Mucosa of rectum (tissue), 2 donors: ENCODE data around the gene ATG5.
"Not testable (repeated sequence)": the region's sequence is repeated elsewhere in the genome, so short reads cannot be mapped to it uniquely, and the experiment has no call there.

Experiments used
- H3K27ac ChIP-seq, 2 donors: one replicate each; pipeline ENCODE4 v1.7.0; 2013; ENCODE audit warnings: inconsistent platforms in 2 of 2, low read depth in 2 of 2, low read length in 2 of 2
- H3K27me3 ChIP-seq, 2 donors: one replicate each; pipeline ENCODE4 v1.7.0; 2013; ENCODE audit warnings: low read length in 2 of 2; ENCODE audit not compliant: control insufficient read depth in 2 of 2, insufficient read depth in 2 of 2
- H3K36me3 ChIP-seq, 2 donors: one replicate each; pipeline ENCODE4 v1.7.0; 2013; ENCODE audit warnings: low read length in 2 of 2; ENCODE audit not compliant: control insufficient read depth in 2 of 2, insufficient read depth in 2 of 2
- H3K4me1 ChIP-seq, 2 donors: one replicate each; pipeline ENCODE4 v1.7.0; 2013; ENCODE audit warnings: low read length in 2 of 2, mild to moderate bottlenecking in 1 of 2; ENCODE audit not compliant: control insufficient read depth in 2 of 2, insufficient read depth in 2 of 2
- H3K4me3 ChIP-seq, 2 donors: one replicate each; pipeline ENCODE4 v1.7.0; 2013; ENCODE audit warnings: low read length in 2 of 2
- H3K9ac ChIP-seq, 2 donors: one replicate each; pipeline ENCODE4 v1.7.0; 2013; ENCODE audit warnings: low read length in 2 of 2, low read depth in 1 of 2, mild to moderate bottlenecking in 1 of 2
- H3K9me3 ChIP-seq, 2 donors: one replicate each; pipeline ENCODE4 v1.7.0; 2013; ENCODE audit warnings: low read length in 2 of 2; ENCODE audit not compliant: control insufficient read depth in 2 of 2
- donor health status: healthy.
- donor health status: Normal muscosa, but diverticular disease.

The ATG5 gene

DNA sequence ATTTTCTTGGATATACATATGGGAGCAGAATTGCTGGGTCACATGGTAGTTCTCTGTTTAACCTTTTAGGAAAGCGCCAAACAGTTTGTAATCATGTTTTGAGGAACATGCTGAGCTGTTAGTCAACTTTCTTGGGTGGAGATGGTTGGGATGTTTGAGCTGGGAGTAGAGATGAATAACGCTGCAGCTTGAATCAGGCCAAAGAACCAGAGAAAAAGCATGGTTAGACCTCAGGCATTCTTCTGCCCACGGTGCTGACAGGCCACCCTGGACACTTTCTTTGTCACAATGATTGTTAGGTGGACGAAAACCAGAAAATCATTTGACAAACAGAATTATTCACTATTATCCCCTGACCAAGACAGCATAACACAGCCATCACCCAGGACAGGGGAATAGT, 172.6 kb downstream of the ATG5 start:
- no peak overlapping the region for H3K27ac ChIP-seq
- H3K4me3 ChIP-seq: no peak overlapping the region
- H3K9me3 ChIP-seq: no peaks in the 10 kb centered on the region
- no peak overlapping the region for H3K9ac ChIP-seq
- no peaks in the 10 kb centered on the region for H3K4me1 ChIP-seq
- H3K27me3 ChIP-seq: no peaks in the 10 kb centered on the region
- no peaks in the 10 kb centered on the region for H3K36me3 ChIP-seq

DNA sequence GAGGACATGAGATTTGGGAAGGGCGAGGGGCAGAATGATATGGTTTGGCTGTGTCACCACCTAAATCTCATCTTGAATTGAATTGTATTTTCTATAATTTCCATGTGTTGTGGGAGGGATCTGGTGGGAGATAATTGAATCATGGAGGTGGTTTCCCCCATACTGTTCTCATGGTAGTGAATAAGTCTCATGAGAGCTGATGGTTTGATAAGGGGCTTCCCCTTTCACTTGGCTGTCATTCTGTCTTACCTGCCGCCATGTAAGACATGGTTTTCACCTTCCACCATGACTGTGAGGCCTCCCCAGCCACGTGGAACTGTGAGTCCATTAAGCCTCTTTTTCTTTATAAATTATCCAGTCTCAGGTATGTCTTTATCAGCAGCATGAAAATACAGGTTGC, 173.1 kb downstream of the ATG5 start:
- not testable (repeated sequence) for H3K27me3 ChIP-seq

DNA sequence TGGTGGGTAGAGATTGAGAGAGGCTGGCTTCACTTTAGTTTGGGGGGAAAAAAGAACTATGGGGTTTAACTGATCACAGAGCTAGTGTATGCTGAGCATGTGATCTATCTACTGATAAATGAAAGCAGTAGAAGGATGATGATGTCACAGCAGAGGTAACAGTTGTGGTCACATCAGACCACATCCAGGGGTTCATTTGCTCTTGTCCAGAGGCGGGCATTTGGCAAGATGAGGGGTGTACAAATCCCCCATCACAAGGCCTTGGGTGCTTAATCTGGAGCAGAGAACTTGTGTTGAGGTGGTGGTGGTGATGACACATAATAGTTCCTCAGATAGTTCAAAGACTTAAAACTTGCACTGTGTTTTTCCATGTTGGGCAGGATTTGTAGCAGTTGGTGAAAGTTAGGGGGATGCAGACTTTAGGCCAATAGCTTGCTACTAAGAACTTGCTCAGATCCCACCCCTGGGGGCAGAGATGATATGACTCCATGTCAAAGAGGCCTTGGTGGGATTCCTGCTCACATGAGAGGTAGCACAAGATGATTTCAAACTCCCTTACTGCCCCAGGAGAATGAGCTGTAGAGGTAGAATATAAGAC, 176.0 kb downstream of the ATG5 start:
- no peaks in the 10 kb centered on the region for H3K9me3 ChIP-seq
- H3K4me3 ChIP-seq: no peak overlapping the region
- H3K36me3 ChIP-seq: no peaks in the 10 kb centered on the region
- H3K9ac ChIP-seq: no peak overlapping the region
- H3K27me3 ChIP-seq: no peaks in the 10 kb centered on the region
- H3K27ac ChIP-seq: no peak overlapping the region
- no peaks in the 10 kb centered on the region for H3K4me1 ChIP-seq

More for the DNA sequence above, 173.1 kb downstream of the ATG5 start:
- H3K9me3 ChIP-seq, H3K4me3 ChIP-seq, H3K4me1 ChIP-seq, H3K27ac ChIP-seq, H3K36me3 ChIP-seq, H3K9ac ChIP-seq: not testable (repeated sequence)

DNA sequence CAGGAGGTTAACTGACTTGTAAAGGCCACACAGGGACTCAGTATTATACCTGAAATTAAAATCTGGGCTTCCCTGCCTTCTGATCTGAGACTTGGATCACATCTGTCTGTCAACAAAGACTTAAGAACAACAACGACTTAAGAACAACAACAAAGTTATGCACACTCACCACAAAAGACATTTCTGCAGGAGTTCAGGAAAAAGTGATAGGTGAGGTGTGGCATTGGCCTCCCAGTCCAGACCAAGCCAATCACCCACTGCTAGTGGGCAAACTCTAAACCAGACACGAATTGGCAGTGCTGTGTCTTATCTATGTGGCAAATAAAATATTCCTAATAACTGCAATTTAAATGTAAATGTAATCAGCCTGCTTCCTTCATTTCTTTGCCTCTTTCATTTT, 178.1 kb downstream of the ATG5 start:
- no peak overlapping the region for H3K4me3 ChIP-seq
- H3K36me3 ChIP-seq: no peaks in the 10 kb centered on the region
- no peaks in the 10 kb centered on the region for H3K9me3 ChIP-seq
- H3K27me3 ChIP-seq: no peaks in the 10 kb centered on the region
- H3K9ac ChIP-seq: no peak overlapping the region
- H3K27ac ChIP-seq: no peak overlapping the region
- no peaks in the 10 kb centered on the region for H3K4me1 ChIP-seq

DNA sequence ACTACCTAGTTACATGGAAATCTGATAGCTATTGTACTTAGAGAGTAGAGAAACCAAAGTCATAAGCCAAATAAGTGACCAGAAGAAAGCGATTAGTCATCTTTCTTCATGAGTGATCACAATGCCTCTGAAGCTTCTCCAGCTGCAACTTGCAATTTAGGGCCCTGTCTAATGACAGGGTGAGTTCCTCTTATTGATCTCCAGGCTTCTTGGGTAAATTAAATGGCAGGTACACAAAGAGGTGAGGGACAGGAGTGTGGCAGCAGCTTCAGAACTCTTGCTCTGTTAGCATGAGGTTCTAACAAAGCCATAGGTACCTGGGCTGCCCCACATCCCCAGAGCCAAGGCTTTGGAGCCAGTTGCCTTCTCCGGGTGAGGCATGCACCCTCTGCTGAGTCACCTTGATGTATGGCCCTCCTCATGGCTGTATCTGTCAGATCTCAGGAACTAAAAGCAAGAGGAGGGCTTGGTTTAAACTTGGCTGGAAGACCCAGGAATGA, 178.7 kb downstream of the ATG5 start:
- Histone ChIP-seq H3K9ac (no peak overlapping the region), H3K27ac (no peak overlapping the region), H3K4me3 (no peak overlapping the region), H3K36me3 (no peaks in the 10 kb centered on the region), H3K27me3 (no peaks in the 10 kb centered on the region), H3K9me3 (no peaks in the 10 kb centered on the region), H3K4me1 (peaks cover 3 to 4% of the 10 kb centered on the region in 2 donors)

DNA sequence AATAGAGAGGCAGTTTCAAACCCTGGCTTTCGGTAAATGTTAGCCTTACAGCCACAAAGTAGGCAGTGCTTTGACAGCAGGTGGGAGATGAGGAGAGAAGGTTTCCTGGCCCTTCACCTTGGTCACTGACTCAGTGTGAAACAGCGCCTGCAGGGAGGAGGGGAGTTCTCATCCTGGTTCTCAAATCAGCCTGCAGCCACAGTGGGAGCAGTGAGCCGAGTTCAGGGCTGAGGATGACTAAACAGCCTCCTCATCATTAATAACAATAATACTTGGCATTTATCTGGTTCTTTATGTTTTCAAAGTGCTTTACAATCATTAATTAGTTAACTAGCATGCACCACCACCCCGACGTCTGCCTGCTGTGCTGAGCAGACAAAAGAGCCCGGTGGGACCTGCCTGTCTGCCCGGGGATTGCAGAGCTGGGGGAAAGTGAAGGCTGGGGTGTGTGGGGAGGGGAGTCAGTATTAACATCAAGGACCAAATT, 179.8 kb downstream of the ATG5 start:
- H3K9me3 ChIP-seq: no peaks in the 10 kb centered on the region
- H3K36me3 ChIP-seq: no peaks in the 10 kb centered on the region
- peaks cover 7% of the 10 kb centered on the region in 2 donors for H3K4me1 ChIP-seq
- no peaks in the 10 kb centered on the region for H3K27me3 ChIP-seq
- H3K9ac ChIP-seq: no peak overlapping the region
- no peak overlapping the region for H3K4me3 ChIP-seq
- peak overlapping the region in 1 of 2 donors; percentile 38 for H3K27ac ChIP-seq

DNA sequence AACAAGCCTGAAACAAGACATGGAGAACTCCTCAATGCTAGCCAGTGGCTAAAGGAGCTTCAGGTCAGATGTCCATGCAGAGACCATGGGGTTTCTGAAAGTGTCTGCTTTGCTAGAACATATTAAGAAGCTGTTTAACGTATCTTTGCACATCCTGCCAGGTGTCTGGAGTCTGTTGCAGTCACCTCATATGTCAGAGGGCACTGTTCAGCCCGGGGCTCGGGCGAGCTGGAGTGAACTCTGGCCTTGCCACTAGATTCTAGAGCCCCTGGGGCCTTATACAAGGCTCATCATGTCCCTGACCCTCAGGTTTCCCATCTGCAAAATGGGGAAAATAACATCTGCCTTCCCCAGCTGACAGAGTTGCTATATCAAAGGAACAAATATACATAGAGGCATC, 180.4 kb downstream of the ATG5 start:
- no peaks in the 10 kb centered on the region for H3K9me3 ChIP-seq
- H3K27ac ChIP-seq: peak overlapping the region in 1 of 2 donors; percentile 38

DNA sequence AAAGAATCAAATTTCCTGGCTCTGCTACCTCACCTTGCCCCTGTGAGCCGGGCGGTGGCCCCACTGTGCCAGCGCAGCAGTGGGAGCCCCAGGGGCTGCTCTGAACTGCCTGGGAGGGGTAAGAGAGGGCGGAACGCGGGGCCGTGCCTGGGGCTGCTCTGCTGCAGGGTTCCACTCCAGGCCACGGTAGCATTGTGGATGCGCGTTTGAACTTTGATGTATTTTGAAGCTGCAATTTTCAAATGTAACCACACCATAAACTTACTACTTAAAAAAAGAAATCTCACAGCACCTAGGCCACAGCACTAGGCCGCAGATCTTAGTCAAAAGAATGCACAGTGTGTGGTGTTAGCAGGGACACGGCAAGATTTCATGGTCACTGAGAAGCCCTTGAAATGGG, 181.9 kb downstream of the ATG5 start:
- Histone ChIP-seq H3K9ac (no peak overlapping the region), H3K9me3 (no peaks in the 10 kb centered on the region), H3K27ac (no peak overlapping the region), H3K36me3 (no peaks in the 10 kb centered on the region), H3K27me3 (no peaks in the 10 kb centered on the region), H3K4me3 (no peak overlapping the region), H3K4me1 (peaks cover 7% of the 10 kb centered on the region in 2 donors)

More for the DNA sequence above, 180.4 kb downstream of the ATG5 start:
- Histone ChIP-seq H3K9ac (no peak overlapping the region), H3K4me3 (no peak overlapping the region), H3K36me3 (no peaks in the 10 kb centered on the region), H3K4me1 (peaks cover 7% of the 10 kb centered on the region in 2 donors), H3K27me3 (no peaks in the 10 kb centered on the region)

DNA sequence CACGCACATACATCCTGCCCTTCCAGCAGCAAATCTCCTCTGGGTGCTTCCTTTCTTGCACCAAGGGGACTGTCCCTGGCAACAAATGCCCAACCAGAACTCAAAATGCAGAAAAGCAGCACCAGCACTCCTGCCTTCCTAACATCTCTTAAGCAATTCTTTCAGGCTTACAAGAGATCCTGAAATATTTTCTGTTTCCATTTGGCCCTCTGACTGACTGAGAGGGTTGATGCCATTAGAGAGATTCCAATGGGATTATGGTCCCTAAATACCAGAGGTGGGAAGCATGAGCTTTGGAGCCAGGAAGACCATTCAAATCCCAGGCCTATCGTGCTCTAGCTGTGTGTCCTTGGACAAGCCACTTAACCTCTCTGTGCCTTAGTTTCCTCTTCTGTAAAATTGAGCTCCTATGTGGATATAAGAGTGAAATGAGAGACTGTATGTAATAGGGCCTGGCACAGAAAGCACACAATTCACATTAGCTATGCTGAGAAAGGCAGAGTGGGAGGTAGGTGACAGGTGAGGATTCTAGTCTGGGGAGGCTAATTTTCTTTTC, 182.6 kb downstream of the ATG5 start:
- no peak overlapping the region for H3K9ac ChIP-seq
- peak overlapping the region in 1 of 2 donors; percentile 60 for H3K27ac ChIP-seq
- no peaks in the 10 kb centered on the region for H3K9me3 ChIP-seq
- no peaks in the 10 kb centered on the region for H3K27me3 ChIP-seq
- no peak overlapping the region for H3K4me3 ChIP-seq
- H3K4me1 ChIP-seq: peaks cover 7 to 9% of the 10 kb centered on the region in 2 donors
- H3K36me3 ChIP-seq: no peaks in the 10 kb centered on the region

DNA sequence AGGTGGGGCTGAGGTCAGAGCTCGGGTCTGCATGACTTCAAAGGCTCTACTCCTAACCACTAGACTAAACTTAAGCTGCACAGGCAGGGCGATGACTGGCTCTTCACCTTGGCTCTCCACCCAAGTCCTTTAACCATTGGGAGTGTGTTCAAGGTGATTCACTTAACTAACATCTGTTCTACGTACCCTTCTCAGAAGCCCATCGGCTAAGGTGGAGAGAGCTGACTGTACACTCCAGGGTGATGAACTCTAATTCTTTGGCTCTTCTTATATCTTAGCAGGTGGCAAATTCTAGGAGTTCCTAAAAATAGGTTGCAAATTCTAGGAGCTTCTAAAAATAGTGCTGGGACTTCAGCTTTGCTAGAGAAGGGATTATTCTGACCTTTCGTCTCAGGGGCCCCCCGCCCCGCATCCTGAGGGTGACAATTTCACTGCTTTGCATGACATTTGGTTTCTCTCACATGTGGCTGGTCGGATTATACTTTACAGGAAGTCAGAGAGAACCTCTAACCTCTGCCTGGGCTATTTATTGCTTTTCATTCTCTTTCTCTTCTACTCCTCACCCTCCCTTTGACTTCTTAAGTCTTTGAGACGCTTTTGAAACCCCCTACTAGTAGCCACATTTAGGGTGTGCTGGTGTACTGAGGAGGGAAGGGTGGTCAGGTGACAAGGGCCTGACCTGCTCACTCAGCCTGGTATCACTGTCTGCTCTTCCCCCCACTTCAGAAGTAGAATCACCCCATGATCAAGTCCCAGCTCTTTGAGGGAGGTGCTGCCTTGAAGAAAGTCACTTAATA, 183.9 kb downstream of the ATG5 start:
- H3K4me3 ChIP-seq: no peak overlapping the region
- H3K9ac ChIP-seq: peak overlapping the region in 1 of 2 donors; percentile 17
- H3K27ac ChIP-seq: peak overlapping the region; percentile 37 to 60
- no peaks in the 10 kb centered on the region for H3K36me3 ChIP-seq
- H3K27me3 ChIP-seq: no peaks in the 10 kb centered on the region
- H3K9me3 ChIP-seq: no peaks in the 10 kb centered on the region
- H3K4me1 ChIP-seq: peaks cover 7 to 9% of the 10 kb centered on the region in 2 donors
